Neuronal stem cell (in vitro differentiated cells): ENCODE results near the gene SPRTN.
"Not testable (repeated sequence)": the region's sequence is repeated elsewhere in the genome, so short reads cannot be mapped to it uniquely, and the experiment has no call there.

Experiments used
- DNase-seq: peaks from one replicate; pipeline ENCODE4 v3.0.0-alpha.2; 2013; ENCODE audit warnings: low spot score
- H2AFZ ChIP-seq: one replicate; pipeline ENCODE4 v1.6.1; 2013; ENCODE audit warnings: mild to moderate bottlenecking, low read length, inconsistent platforms
- H2AK5ac ChIP-seq: 2 replicates; pipeline ENCODE4 v1.6.1; 2013; ENCODE audit warnings: low read depth, mild to moderate bottlenecking, inconsistent platforms, low read length, moderate library complexity, mixed read lengths
- H2BK120ac ChIP-seq: 2 replicates; pipeline ENCODE4 v1.6.1; 2013; ENCODE audit warnings: low read depth, mild to moderate bottlenecking, inconsistent platforms, low read length, moderate library complexity, mixed read lengths
- H2BK12ac ChIP-seq: one replicate; pipeline ENCODE4 v1.6.1; 2013; ENCODE audit warnings: low read length, inconsistent platforms
- H2BK15ac ChIP-seq: 2 replicates; pipeline ENCODE4 v1.6.1; 2013; ENCODE audit warnings: mild to moderate bottlenecking, low read length, inconsistent platforms, mixed read lengths
- H2BK5ac ChIP-seq: one replicate; pipeline ENCODE4 v1.6.1; 2013; ENCODE audit warnings: inconsistent platforms, mild to moderate bottlenecking, low read length, moderate library complexity
- H3K14ac ChIP-seq: one replicate; pipeline ENCODE4 v1.6.1; 2013; ENCODE audit warnings: low read length, inconsistent platforms
- H3K18ac ChIP-seq: 2 replicates; pipeline ENCODE4 v1.6.1; 2013; ENCODE audit warnings: low read length, inconsistent platforms
- H3K23ac ChIP-seq: 2 replicates; pipeline ENCODE4 v1.6.1; 2013; ENCODE audit warnings: low read depth, mild to moderate bottlenecking, mixed read lengths, low read length, inconsistent platforms; ENCODE audit not compliant: poor library complexity
- H3K27ac ChIP-seq: replicated peaks from 3 replicates; pipeline ENCODE4 v1.5.1; 2013; ENCODE audit warnings: low read length, inconsistent platforms
- H3K27me3 ChIP-seq, 3 experiments: 2 replicates each; pipeline ENCODE4 v1.6.1; 2013; ENCODE audit warnings: low read length in 3 of 3, mild to moderate bottlenecking in 2 of 3, inconsistent platforms in 1 of 3, low read depth in 1 of 3, mixed read lengths in 1 of 3, moderate library complexity in 1 of 3; ENCODE audit not compliant: control insufficient read depth in 3 of 3, insufficient read depth in 3 of 3
- H3K36me3 ChIP-seq, 2 donors: replicated peaks in 1 of 2; 2 replicates each; pipeline ENCODE4 v1.6.1; 2013; ENCODE audit warnings: low read length in 2 of 2; ENCODE audit not compliant: control insufficient read depth in 2 of 2, insufficient read depth in 2 of 2
- H3K4ac ChIP-seq: 2 replicates; pipeline ENCODE4 v1.6.1; 2013; ENCODE audit warnings: inconsistent platforms, mild to moderate bottlenecking, low read length, moderate library complexity
- H3K4me1 ChIP-seq, 2 donors: 1 replicate in 1 of 2; 2 replicates in 1 of 2; pipeline ENCODE4 v1.6.1; 2013; ENCODE audit warnings: low read length in 2 of 2, low read depth in 1 of 2; ENCODE audit not compliant: control insufficient read depth in 2 of 2, insufficient read depth in 1 of 2
- H3K4me2 ChIP-seq: one replicate; pipeline ENCODE4 v1.6.1; 2013; ENCODE audit warnings: mild to moderate bottlenecking, low read length, inconsistent platforms; ENCODE audit not compliant: insufficient read depth, poor library complexity, severe bottlenecking
- H3K4me3 ChIP-seq, 2 donors: 2 replicates each; pipeline ENCODE4 v1.5.1; 2013; ENCODE audit warnings: low read length in 2 of 2, mild to moderate bottlenecking in 2 of 2, inconsistent platforms in 1 of 2, moderate library complexity in 1 of 2
- H3K79me1 ChIP-seq: one replicate; pipeline ENCODE4 v1.6.1; 2013; ENCODE audit warnings: low read depth, mild to moderate bottlenecking, inconsistent platforms, low read length, moderate library complexity
- H3K9ac ChIP-seq: one replicate; pipeline ENCODE4 v1.6.1; 2013; ENCODE audit warnings: mild to moderate bottlenecking, low read depth, low read length, inconsistent platforms; ENCODE audit not compliant: poor library complexity
- H3K9me3 ChIP-seq, 2 donors: replicated peaks in 1 of 2; 2 replicates each; pipeline versions ENCODE3 to v1.6.1; 2013; ENCODE audit warnings: low read length in 2 of 2, mild to moderate bottlenecking in 2 of 2, inconsistent platforms in 1 of 2, low read depth in 1 of 2, mixed read lengths in 1 of 2, moderate library complexity in 1 of 2; ENCODE audit not compliant: control insufficient read depth in 2 of 2, insufficient read depth in 1 of 2
- H4K8ac ChIP-seq: one replicate; pipeline ENCODE4 v1.6.1; 2013; ENCODE audit warnings: low read depth, mild to moderate bottlenecking, inconsistent platforms, low read length, moderate library complexity
- H4K91ac ChIP-seq: one replicate; pipeline ENCODE4 v1.6.1; 2013; ENCODE audit warnings: low read length, low read depth, mild to moderate bottlenecking, inconsistent platforms; ENCODE audit not compliant: poor library complexity
- WGBS, 2 donors: extraction: QIAGEN DNeasy Blood & Tissue Kit; methylation state at CpG; one replicate each; pipeline ENCODE4 v1.1.7; 2013; ENCODE audit warnings: missing lambda C conversion rate in 2 of 2, mixed read lengths in 1 of 2; ENCODE audit not compliant: insufficient read length in 2 of 2, insufficient replicate concordance in 1 of 2; ENCODE audit errors: extremely low coverage in 2 of 2; 5-methylcytosine and 5-hydroxymethylcytosine counted together

Gene SPRTN

DNA sequence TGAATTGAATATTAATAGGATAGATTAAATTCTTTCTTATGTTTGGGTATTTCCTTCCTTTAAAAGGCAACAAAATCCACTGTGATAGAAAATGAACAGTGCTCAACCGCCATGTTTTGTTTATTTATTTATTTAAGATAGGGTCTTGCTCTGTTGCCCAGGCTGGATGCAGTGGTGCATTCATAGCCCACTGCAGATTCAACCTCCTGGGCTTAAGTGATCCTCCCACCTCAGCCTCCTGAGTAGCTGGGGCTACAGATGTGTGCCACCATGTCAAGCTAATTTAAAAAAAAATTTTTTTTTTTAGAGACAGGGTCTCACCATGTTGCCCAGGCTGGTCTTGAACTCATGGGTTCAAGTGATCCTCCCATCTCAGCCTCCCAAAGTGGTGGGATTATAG lies 10.8 kb downstream of the SPRTN start:
- H3K79me1 ChIP-seq, H3K4me2 ChIP-seq, H2AFZ ChIP-seq, H4K8ac ChIP-seq, H3K18ac ChIP-seq, H3K27ac ChIP-seq, H3K27me3 ChIP-seq, H2BK12ac ChIP-seq, H2BK120ac ChIP-seq, H3K9ac ChIP-seq, H3K4ac ChIP-seq, H2BK5ac ChIP-seq, DNase-seq, H3K4me3 ChIP-seq, H4K91ac ChIP-seq, H2BK15ac ChIP-seq, H3K14ac ChIP-seq, H2AK5ac ChIP-seq, H3K23ac ChIP-seq, H3K4me1 ChIP-seq, H3K9me3 ChIP-seq: not testable (repeated sequence)
- peaks cover 12 to 89% of the 10 kb centered on the region in 2 donors for H3K36me3 ChIP-seq
- no CpG with 5 or more reads among the region's 1 CpG for WGBS, 2 donors

- no peak overlapping the region for H2BK5ac ChIP-seq
- H3K4ac ChIP-seq, result no peak overlapping the region
- no peaks in the 10 kb centered on the region for H3K9me3 ChIP-seq
- H3K79me1 ChIP-seq, result no peaks in the 10 kb centered on the region
- H3K23ac ChIP-seq, result no peak overlapping the region
- no peak overlapping the region for H4K91ac ChIP-seq
- no peaks in the 10 kb centered on the region for H3K4me1 ChIP-seq
- no peak overlapping the region for H2BK12ac ChIP-seq
- H2AK5ac ChIP-seq, result no peak overlapping the region
- H3K36me3 ChIP-seq, result peaks cover 12 to 78% of the 10 kb centered on the region in 2 donors
- no peak overlapping the region for H2BK15ac ChIP-seq
- H3K27me3 ChIP-seq, result no peaks in the 10 kb centered on the region
- H3K4me3 ChIP-seq, result no peak overlapping the region
- H2BK120ac ChIP-seq, result no peak overlapping the region
- no CpG with 5 or more reads among the region's 2 CpGs for WGBS, 2 donors
- no peak overlapping the region for H3K4me2 ChIP-seq
- H3K14ac ChIP-seq, result no peak overlapping the region
- DNase-seq, result no peak
- no peak overlapping the region for H3K18ac ChIP-seq
- H3K27ac ChIP-seq, result no peak overlapping the region
- no peak overlapping the region for H4K8ac ChIP-seq
- H2AFZ ChIP-seq, result no peak overlapping the region
- H3K9ac ChIP-seq, result no peak overlapping the region
These were observed 13.7 kb downstream of the SPRTN start for GRCh38 chr1:231351816-231352215.

DNA sequence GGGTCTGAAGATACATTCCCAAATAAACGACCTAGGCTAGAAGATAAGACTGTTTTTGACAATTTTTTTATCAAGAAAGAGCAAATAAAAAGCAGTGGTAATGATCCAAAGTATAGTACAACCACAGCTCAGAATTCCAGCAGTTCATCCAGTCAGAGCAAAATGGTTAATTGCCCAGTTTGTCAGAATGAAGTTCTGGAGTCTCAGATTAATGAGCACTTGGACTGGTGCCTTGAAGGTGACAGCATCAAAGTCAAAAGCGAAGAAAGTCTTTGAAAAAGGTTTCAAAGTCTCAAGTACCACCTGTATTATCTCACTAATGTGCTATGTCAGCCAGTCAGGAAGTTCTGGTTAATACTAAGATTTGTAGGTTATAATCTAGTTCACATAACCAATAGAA lies 15.0 kb downstream of the SPRTN start:
- DNase-seq, result no peak
- Histone ChIP-seq H4K91ac (no peak overlapping the region), H3K9ac (no peak overlapping the region), H3K79me1 (no peaks in the 10 kb centered on the region), H2BK12ac (no peak overlapping the region), H3K4me1 (no peaks in the 10 kb centered on the region), H3K23ac (no peak overlapping the region), H3K18ac (no peak overlapping the region), H2AFZ (no peak overlapping the region), H3K9me3 (no peaks in the 10 kb centered on the region), H3K4me2 (no peak overlapping the region), H3K4ac (no peak overlapping the region), H2AK5ac (no peak overlapping the region), H3K27ac (no peak overlapping the region), H3K36me3 (peaks cover 9 to 66% of the 10 kb centered on the region in 2 donors), H3K27me3 (no peaks in the 10 kb centered on the region), H2BK5ac (no peak overlapping the region), H3K4me3 (no peak overlapping the region), H2BK15ac (no peak overlapping the region), H2BK120ac (no peak overlapping the region), H4K8ac (no peak overlapping the region), H3K14ac (no peak overlapping the region)
- no CpG with 5 or more reads among the region's 2 CpGs for WGBS, 2 donors

DNA sequence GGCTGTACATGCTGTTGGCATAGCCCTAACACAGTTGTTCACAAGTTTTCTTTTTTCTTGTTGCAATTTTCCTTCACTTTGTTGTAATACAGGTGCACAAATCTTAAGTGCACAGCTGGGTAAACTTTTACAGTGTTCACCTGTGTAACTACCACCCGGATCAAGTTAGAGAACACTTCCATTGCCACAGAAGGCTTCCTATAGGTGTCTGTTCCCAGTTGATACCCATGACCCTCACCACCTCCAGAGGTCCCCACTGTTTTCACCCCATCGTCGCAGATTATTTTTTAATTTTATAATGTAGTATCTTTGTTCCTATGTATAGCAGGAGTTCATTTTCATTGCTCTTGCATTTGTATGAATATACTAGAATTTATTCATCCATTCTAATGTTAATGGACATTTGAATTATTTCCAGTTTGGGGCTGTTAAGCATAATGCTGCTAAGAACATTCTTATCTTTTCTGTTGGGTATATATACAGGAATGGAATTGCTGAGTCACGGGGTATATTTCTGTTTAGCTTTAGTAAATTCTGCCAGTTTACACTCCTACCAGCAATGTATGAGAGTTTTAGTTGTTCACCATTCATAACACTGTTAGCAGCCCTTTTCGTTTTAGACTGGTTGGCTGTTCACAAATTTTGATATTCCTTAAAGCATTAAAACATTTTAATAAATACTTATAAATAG lies 16.4 kb downstream of the SPRTN start:
- no peak for DNase-seq
- Histone ChIP-seq H3K23ac (no peak overlapping the region), H4K91ac (no peak overlapping the region), H3K79me1 (no peaks in the 10 kb centered on the region), H4K8ac (no peak overlapping the region), H3K9me3 (no peaks in the 10 kb centered on the region), H2BK15ac (no peak overlapping the region), H3K4me3 (no peak overlapping the region), H2AFZ (no peak overlapping the region), H3K27me3 (no peaks in the 10 kb centered on the region), H3K4me1 (no peaks in the 10 kb centered on the region), H3K36me3 (peaks cover 6 to 52% of the 10 kb centered on the region in 2 donors), H3K4ac (no peak overlapping the region), H3K4me2 (no peak overlapping the region), H2BK12ac (no peak overlapping the region), H2BK5ac (no peak overlapping the region), H3K27ac (no peak overlapping the region), H3K14ac (no peak overlapping the region), H2BK120ac (no peak overlapping the region), H3K9ac (no peak overlapping the region), H3K18ac (no peak overlapping the region), H2AK5ac (no peak overlapping the region)
- no CpG with 5 or more reads among the region's 5 CpGs for WGBS, 2 donors
